Muscle layer of duodenum (tissue), 2 donors: ENCODE measurements around the gene CCDC6.
"Not testable (repeated sequence)": the region's sequence is repeated elsewhere in the genome, so short reads cannot be mapped to it uniquely, and the experiment has no call there.

ENCODE experiments used
- H3K27ac ChIP-seq: one replicate; pipeline ENCODE4 v1.7.0; 2013; ENCODE audit warnings: mild to moderate bottlenecking, low read length
- H3K27me3 ChIP-seq: one replicate; pipeline ENCODE4 v1.7.0; 2013; ENCODE audit warnings: low read depth, mild to moderate bottlenecking, control low read depth, low read length
- H3K36me3 ChIP-seq, 2 donors: one replicate each; pipeline ENCODE4 v1.7.0; 2013; ENCODE audit warnings: low read length in 2 of 2, control low read depth in 1 of 2, mild to moderate bottlenecking in 1 of 2; ENCODE audit not compliant: insufficient read depth in 2 of 2, control insufficient read depth in 1 of 2
- H3K4me1 ChIP-seq, 2 donors: one replicate each; pipeline ENCODE4 v1.7.0; 2013; ENCODE audit warnings: low read length in 2 of 2, mild to moderate bottlenecking in 2 of 2, control low read depth in 1 of 2, moderate library complexity in 1 of 2; ENCODE audit not compliant: insufficient read depth in 2 of 2, control insufficient read depth in 1 of 2
- H3K4me3 ChIP-seq, 2 donors: one replicate each; pipeline ENCODE4 v1.7.0; 2013; ENCODE audit warnings: low read length in 2 of 2, low read depth in 1 of 2, mild to moderate bottlenecking in 1 of 2
- H3K9me3 ChIP-seq, 2 donors: one replicate each; pipeline ENCODE4 v1.7.0; 2013; ENCODE audit warnings: low read length in 2 of 2, control low read depth in 1 of 2, mild to moderate bottlenecking in 1 of 2; ENCODE audit not compliant: control insufficient read depth in 1 of 2
- donor health status: healthy.

Gene CCDC6

DNA sequence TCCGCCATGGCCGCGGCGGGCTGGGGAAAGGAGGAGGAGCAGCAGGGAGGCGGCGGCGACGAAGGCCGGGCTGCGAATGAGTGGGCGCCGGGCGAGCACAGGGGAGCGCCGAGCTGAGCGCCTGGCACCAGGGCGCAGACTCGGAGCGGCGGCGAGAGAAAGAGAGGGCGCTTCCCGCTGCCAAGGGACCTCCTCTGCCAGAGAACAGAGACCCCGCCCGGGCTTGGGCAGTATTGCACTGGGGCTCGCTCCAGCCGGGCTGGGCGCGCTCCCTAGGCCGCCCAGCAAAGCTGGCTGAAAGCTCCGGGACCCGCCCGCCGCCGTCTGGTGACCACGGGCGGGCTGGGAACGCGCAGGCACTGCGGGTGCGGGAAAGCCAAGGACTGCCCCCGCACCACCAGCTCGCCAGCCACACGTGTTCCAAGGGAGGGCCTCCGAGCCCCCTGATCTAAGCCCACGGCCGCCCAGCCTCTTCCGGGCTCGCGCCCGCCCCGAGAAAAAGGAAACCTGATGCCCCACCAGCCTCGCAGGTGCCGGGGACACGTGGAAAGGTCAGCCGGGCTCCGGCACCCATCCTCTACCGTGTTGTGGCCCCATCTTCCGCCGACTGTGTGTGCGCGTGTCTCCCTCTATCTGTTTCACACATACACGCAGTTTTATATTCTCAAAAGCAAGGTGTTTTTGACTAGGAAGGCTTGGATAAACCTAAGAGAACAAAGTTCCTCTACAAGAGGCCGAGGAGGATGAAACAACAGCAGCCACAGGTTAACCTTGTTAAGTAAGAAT is at the start of gene CCDC6:
TSS of gene CCDC6 (minus strand) at position 140 of the 786 bp plus-strand sequence. CDS start at position 8, 132 bp downstream.
- Histone ChIP-seq H3K27me3 (no peaks in the 10 kb centered on the region), H3K4me3 (peak within 1 kb of the TSS; percentile 87 to 95), H3K9me3 (no peaks in the 10 kb centered on the region), H3K4me1 (peaks cover 12 to 21% of the 10 kb centered on the region in 2 donors), H3K36me3 (peaks cover 3 to 4% of the 10 kb centered on the region in 2 donors), H3K27ac (peak within 1 kb of the TSS; percentile 93)

DNA sequence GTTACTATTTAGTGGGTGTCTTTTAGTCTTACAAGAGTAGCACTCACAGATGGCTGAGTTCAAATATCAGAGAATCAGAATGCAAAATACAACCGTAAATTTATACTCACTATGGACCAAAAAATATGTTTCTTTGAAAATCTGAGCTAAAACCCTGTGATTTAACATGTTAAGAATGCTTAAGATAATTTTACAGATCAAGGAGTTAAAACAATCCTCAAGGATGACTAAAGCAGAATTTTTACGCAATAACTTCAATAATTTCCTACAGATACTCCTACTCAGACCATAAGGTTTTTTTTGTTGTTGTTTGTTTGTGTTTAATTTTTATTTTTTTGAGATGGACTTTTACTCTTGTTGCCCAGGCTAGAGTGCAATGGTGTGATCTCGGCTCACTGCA is 47.9 kb upstream of the CCDC6 start:
- Histone ChIP-seq H3K27me3 (no peaks in the 10 kb centered on the region), H3K36me3 (no peaks in the 10 kb centered on the region), H3K4me3 (no peak overlapping the region), H3K27ac (no peak overlapping the region), H3K9me3 (no peaks in the 10 kb centered on the region), H3K4me1 (no peaks in the 10 kb centered on the region)

GRCh38 chr10:59953711-59954110 is 47.4 kb upstream of the CCDC6 start:
- H3K27ac ChIP-seq, H3K27me3 ChIP-seq, H3K4me1 ChIP-seq, H3K9me3 ChIP-seq, H3K4me3 ChIP-seq, H3K36me3 ChIP-seq: not testable (repeated sequence)

DNA sequence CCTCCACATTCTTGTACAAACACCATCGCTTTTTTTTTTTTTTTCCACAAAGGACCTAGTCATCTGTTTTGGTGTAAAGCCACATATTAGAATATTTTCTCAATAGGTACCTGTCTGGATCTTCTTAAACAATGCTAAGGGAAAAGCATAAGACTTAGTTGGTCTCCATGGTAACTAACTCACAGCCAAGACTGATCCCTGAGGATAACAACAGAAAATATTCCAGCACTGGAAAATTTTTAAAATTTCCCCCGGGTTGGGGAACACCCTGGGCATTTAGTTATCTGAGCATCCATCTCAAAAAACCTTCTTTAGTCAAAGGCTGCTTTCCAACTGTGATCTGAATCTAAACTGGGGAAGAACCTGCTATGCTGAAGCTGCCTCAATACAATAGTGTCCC is 43.7 kb upstream of the CCDC6 start:
- Histone ChIP-seq H3K4me3 (no peak overlapping the region), H3K4me1 (no peaks in the 10 kb centered on the region), H3K9me3 (no peaks in the 10 kb centered on the region), H3K27me3 (no peaks in the 10 kb centered on the region), H3K27ac (no peak overlapping the region), H3K36me3 (no peaks in the 10 kb centered on the region)

DNA sequence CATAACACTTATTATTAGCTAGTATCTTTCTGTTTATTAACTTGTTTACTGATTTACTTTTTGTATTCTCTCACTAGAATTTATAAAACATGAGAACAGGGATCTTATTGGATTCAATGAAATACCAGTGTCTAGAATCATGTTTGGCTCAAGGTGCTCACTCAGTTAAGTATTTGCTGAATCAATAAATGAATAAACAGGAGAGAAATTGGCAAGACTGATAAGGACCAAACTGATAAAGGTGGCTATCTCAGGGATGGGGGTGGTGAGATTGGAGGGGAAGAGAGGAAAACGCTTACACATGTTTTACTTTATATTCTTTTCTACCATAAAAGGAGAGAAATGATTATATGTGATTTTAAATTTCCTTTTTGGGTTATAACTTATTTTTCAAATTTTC is 43.3 kb upstream of the CCDC6 start:
- H3K4me3 ChIP-seq: no peak overlapping the region
- no peaks in the 10 kb centered on the region for H3K9me3 ChIP-seq
- no peaks in the 10 kb centered on the region for H3K36me3 ChIP-seq
- no peaks in the 10 kb centered on the region for H3K27me3 ChIP-seq
- no peak overlapping the region for H3K27ac ChIP-seq
- no peaks in the 10 kb centered on the region for H3K4me1 ChIP-seq

- Histone ChIP-seq H3K27ac (no peak overlapping the region), H3K36me3 (no peaks in the 10 kb centered on the region), H3K4me1 (no peaks in the 10 kb centered on the region), H3K9me3 (no peaks in the 10 kb centered on the region), H3K27me3 (no peaks in the 10 kb centered on the region), H3K4me3 (no peak overlapping the region)
Observed at GRCh38 chr10:59945991-59946390, 39.6 kb upstream of the CCDC6 start.

DNA sequence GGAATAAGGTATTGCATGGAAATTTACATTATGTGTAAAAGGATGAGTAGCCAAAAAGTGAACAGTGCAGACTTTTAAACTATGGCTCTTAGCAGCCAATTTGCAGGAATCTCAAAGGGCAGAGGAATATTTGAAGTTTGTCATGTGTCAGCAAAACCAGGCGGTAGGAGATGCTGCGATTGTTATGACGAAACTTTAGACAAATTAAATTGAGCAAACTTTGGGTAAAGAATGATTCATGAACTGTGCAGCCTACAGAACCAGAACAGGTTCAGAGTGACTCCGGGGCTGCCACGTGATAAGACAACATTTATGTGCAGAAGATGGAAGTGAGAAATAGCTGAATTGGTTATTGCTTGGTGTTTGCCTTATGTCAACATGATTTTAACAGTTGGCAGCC is 39.2 kb upstream of the CCDC6 start:
- Histone ChIP-seq H3K36me3 (no peaks in the 10 kb centered on the region), H3K27me3 (no peaks in the 10 kb centered on the region), H3K4me1 (no peaks in the 10 kb centered on the region), H3K27ac (no peak overlapping the region), H3K4me3 (no peak overlapping the region), H3K9me3 (no peaks in the 10 kb centered on the region)

GRCh38 chr10:59944339-59944935 is 38.1 kb upstream of the CCDC6 start:
- Histone ChIP-seq H3K9me3 (no peaks in the 10 kb centered on the region), H3K4me3 (no peak overlapping the region), H3K27me3 (no peaks in the 10 kb centered on the region), H3K36me3 (no peaks in the 10 kb centered on the region), H3K27ac (no peak overlapping the region), H3K4me1 (no peaks in the 10 kb centered on the region)

- H3K4me3 ChIP-seq: no peak overlapping the region
- no peaks in the 10 kb centered on the region for H3K27me3 ChIP-seq
- H3K36me3 ChIP-seq: no peaks in the 10 kb centered on the region
- H3K4me1 ChIP-seq: no peaks in the 10 kb centered on the region
- no peaks in the 10 kb centered on the region for H3K9me3 ChIP-seq
- no peak overlapping the region for H3K27ac ChIP-seq
Observed at GRCh38 chr10:59942556-59942955, 36.2 kb upstream of the CCDC6 start.

DNA sequence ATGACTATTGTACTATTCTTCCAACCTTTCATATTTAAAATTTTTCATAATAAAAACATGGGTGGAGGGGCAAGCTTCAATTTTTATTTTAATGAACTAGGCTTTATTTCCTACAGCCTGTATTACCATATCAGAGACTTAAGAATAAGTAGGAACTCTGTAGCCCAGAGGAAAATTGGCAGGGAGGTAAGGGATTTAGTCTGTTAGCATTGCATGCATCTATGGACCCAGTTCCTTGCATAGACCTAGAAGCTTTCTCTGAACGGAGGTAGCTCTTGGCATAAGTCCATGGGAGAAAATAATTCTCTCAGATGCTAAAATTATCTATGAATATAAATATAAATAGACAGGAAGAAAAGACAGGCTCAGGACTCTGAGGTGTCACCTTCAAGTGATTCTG is 31.4 kb upstream of the CCDC6 start:
- Histone ChIP-seq H3K4me3 (no peak overlapping the region), H3K9me3 (no peaks in the 10 kb centered on the region), H3K27me3 (no peaks in the 10 kb centered on the region), H3K27ac (no peak overlapping the region), H3K4me1 (no peaks in the 10 kb centered on the region), H3K36me3 (no peaks in the 10 kb centered on the region)

DNA sequence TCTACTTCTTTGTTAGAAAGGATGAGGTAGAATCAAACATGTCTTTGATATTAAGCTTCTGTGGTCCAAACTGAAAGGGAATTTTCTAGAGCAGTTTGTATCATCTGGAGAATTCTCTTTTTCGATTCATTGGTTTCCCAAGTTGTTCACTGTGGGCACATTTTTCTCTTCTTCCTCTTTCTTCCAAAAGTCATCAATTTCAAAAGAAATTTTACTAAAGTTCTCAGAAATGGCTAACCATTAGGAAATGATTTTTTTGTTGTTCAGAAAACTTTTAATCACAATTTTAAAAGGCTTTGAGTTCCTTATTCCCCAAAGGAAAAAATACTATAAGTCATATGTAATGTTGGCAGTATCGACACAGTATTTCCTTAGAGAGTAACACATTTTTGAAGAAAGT is 28.3 kb upstream of the CCDC6 start:
- Histone ChIP-seq H3K4me1 (no peaks in the 10 kb centered on the region), H3K27ac (no peak overlapping the region), H3K4me3 (no peak overlapping the region), H3K9me3 (no peaks in the 10 kb centered on the region), H3K36me3 (no peaks in the 10 kb centered on the region), H3K27me3 (no peaks in the 10 kb centered on the region)
